H1 (cell line): ENCODE results near the gene DPEP3. TPM values are rescaled to one million over a fixed set of nuclear protein-coding genes. Genes with fewer than 3 reads are reported as not detected.

Experiments
- BCL11A ChIP-seq, 2 experiments: IDR thresholded peaks; one replicate each; pipeline ENCODE4 v1.6.1; 2011; ENCODE audit warnings: low read depth in 2 of 2, low read length in 2 of 2, mild to moderate bottlenecking in 2 of 2
- CHD7 ChIP-seq: fragments of 300-600 bp; sonication (generic); IDR thresholded peaks from 2 replicates; pipeline ENCODE4 v1.7.1; 2012; ENCODE audit warnings: low read length, moderate library complexity, mild to moderate bottlenecking, inconsistent platforms; ENCODE audit not compliant: insufficient replicate concordance
- CTCF ChIP-seq, 3 experiments: IDR thresholded peaks; 1 replicate in 2 of 3; 2 replicates in 1 of 3; pipeline versions ENCODE4 v1.5.1 to v1.6.1; 2011; ENCODE audit warnings: low read length in 3 of 3, mild to moderate bottlenecking in 3 of 3, inconsistent platforms in 2 of 3, low read depth in 1 of 3, moderate library complexity in 1 of 3; ENCODE audit not compliant: insufficient read depth in 1 of 3; ENCODE audit errors: control extremely low read depth in 1 of 3
- SRF ChIP-seq: IDR thresholded peaks from 2 replicates; pipeline ENCODE4 v1.6.1; 2011; ENCODE audit warnings: mild to moderate bottlenecking, low read depth, low read length, moderate library complexity
- polyA plus RNA-seq, 7 experiments: library from polyadenylated mRNA; depleted of rRNA in 3 of 7; stranded (reverse) in 5 of 7; unstranded in 2 of 7; fragments of >200 nt in 5 of 7; fragments of 200-250 nt in 2 of 7; gene quantifications; 1 replicate in 5 of 7; 2 replicates in 1 of 7; 4 replicates in 1 of 7; pipeline versions ENCODE4 v1.2.1 to v1.2.3, GENCODE V29; 2011 to 2013; ENCODE audit warnings: missing spikeins in 2 of 7, mixed read lengths in 2 of 7
- total RNA-seq: library from RNA; stranded (reverse); fragmentation: NEBNext Ultra II Directional; extraction: Animal tissue kit (Norgen Biotek cat#: 25700); gene quantifications from 2 replicates; pipeline ENCODE4 v1.2.1, GENCODE V29; 2021

DPEP3 gene
- total and polyA plus RNA-seq, 2 of the 8 experiments (the other 6 are each of a cell fraction or from before 2014, with no cell fraction given): 6.5 to 9.9 TPM

GRCh38 chr16:67950335-67950843 is 29.9 kb downstream of the DPEP3 start (continued):
- TF ChIP-seq CHD7 (no peak), SRF (no peak), BCL11A (IDR thresholded peaks at IDR 0.05; ENCODE audit: low read depth in 2 of 2, low read length in 2 of 2) (no peak), CTCF (IDR thresholded peaks at IDR 0.05; ENCODE audit: control extremely low read depth in 1 of 3, insufficient read depth in 1 of 3, low read depth in 1 of 3, low read length in 3 of 3) (no peak)
